Measurements from ENCODE around the gene VWA8. TPM values are rescaled to one million over a fixed set of nuclear protein-coding genes. Genes with fewer than 3 reads are reported as not detected.
A peak's percentile ranks its signal among the peaks of the same experiment; 100 is the strongest.

The VWA8 gene
- total and polyA plus RNA-seq, 4 donors: 4.7 to 26.3 (median 11.9) TPM

GRCh38 chr13:41917641-41918040, 43.3 kb downstream of the VWA8 start:
- Histone ChIP-seq H3K4me3 (no peak overlapping the region), H3K36me3 (ENCODE audit: control insufficient read depth in 4 of 4, insufficient read depth in 4 of 4, low read length in 4 of 4) (no peaks in the 10 kb centered on the region), H3K27ac (ENCODE audit: low read depth in 1 of 2, low read length in 1 of 2) (peak overlapping the region in 1 of 2 donors; percentile 17), H3K27me3 (ENCODE audit: control insufficient read depth in 3 of 3, insufficient read depth in 3 of 3, low read length in 2 of 3) (no peaks in the 10 kb centered on the region), H3K9ac (ENCODE audit: insufficient read depth in 1 of 2, low read length in 2 of 2) (no peak overlapping the region), H3K9me3 (ENCODE audit: control insufficient read depth in 4 of 4, insufficient read depth in 3 of 4, low read length in 3 of 4) (no peaks in the 10 kb centered on the region), H3K4me1 (ENCODE audit: control insufficient read depth in 5 of 5, insufficient read depth in 5 of 5, low read length in 5 of 5) (peaks cover 0 to 17% (median 0%) of the 10 kb centered on the region in 5 donors)
- DNase-seq (no peak), ATAC-seq (ENCODE audit: insufficient read depth, low FRiP score) (no peak)
- WGBS, 2 donors: 72 to 86% methylated on average over 1 of the region's 1 CpG
- no peak for TF ChIP-seq CTCF (IDR thresholded peaks at IDR 0.05; ENCODE audit: control extremely low read depth, extremely low read depth)

- WGBS, 2 donors: 41 to 42% methylated on average over 5 of the region's 5 CpGs
- Histone ChIP-seq H3K36me3 (ENCODE audit: control insufficient read depth in 4 of 4, insufficient read depth in 4 of 4, low read length in 4 of 4) (no peaks in the 10 kb centered on the region), H3K4me1 (ENCODE audit: control insufficient read depth in 5 of 5, insufficient read depth in 5 of 5, low read length in 5 of 5) (peaks cover 0 to 17% (median 0%) of the 10 kb centered on the region in 5 donors), H3K27ac (ENCODE audit: low read depth in 1 of 2, low read length in 1 of 2) (peak overlapping the region in 1 of 2 donors; percentile 66), H3K9ac (ENCODE audit: insufficient read depth in 1 of 2, low read length in 2 of 2) (no peak overlapping the region), H3K27me3 (ENCODE audit: control insufficient read depth in 3 of 3, insufficient read depth in 3 of 3, low read length in 2 of 3) (no peaks in the 10 kb centered on the region), H3K4me3 (no peak overlapping the region), H3K9me3 (ENCODE audit: control insufficient read depth in 4 of 4, insufficient read depth in 3 of 4, low read length in 3 of 4) (no peaks in the 10 kb centered on the region)
- no peak for TF ChIP-seq CTCF (IDR thresholded peaks at IDR 0.05; ENCODE audit: control extremely low read depth, extremely low read depth)
- ATAC-seq (ENCODE audit: insufficient read depth, low FRiP score): no peak
- peak in 2 of 3 donors; percentile 35 to 65 for DNase-seq
These were observed 44.5 kb downstream of the VWA8 start for GRCh38 chr13:41916173-41916954.

GRCh38 chr13:41915081-41915480, 45.8 kb downstream of the VWA8 start:
- ATAC-seq (ENCODE audit: insufficient read depth, low FRiP score): no peak
- peak in 1 of 3 donors; percentile 13 for DNase-seq
- no peak overlapping the region for H3K9ac ChIP-seq (ENCODE audit: insufficient read depth in 1 of 2, low read length in 2 of 2)
- H3K36me3 ChIP-seq (ENCODE audit: control insufficient read depth in 4 of 4, insufficient read depth in 4 of 4, low read length in 4 of 4): no peaks in the 10 kb centered on the region
- TF ChIP-seq CTCF (IDR thresholded peaks at IDR 0.05; ENCODE audit: control extremely low read depth, extremely low read depth): no peak
- no peaks in the 10 kb centered on the region for H3K9me3 ChIP-seq (ENCODE audit: control insufficient read depth in 4 of 4, insufficient read depth in 3 of 4, low read length in 3 of 4)
- H3K4me1 ChIP-seq (ENCODE audit: control insufficient read depth in 5 of 5, insufficient read depth in 5 of 5, low read length in 5 of 5): peaks cover 0 to 17% (median 0%) of the 10 kb centered on the region in 5 donors
- no peaks in the 10 kb centered on the region for H3K27me3 ChIP-seq (ENCODE audit: control insufficient read depth in 3 of 3, insufficient read depth in 3 of 3, low read length in 2 of 3)
- peak overlapping the region in 1 of 2 donors; percentile 33 for H3K27ac ChIP-seq (ENCODE audit: low read depth in 1 of 2, low read length in 1 of 2)
- no peak overlapping the region for H3K4me3 ChIP-seq

Measured in lung (tissue), 12 donors.